ENCODE data around the gene ZNF823. TPM values are rescaled to one million over a fixed set of nuclear protein-coding genes. Genes with fewer than 3 reads are reported as not detected.
"Not testable (repeated sequence)": the region's sequence is repeated elsewhere in the genome, so short reads cannot be mapped to it uniquely, and the experiment has no call there.

ZNF823 gene
- total and polyA plus RNA-seq, 10 donors = 1.3 to 5.2 (median 3.6) TPM

DNA sequence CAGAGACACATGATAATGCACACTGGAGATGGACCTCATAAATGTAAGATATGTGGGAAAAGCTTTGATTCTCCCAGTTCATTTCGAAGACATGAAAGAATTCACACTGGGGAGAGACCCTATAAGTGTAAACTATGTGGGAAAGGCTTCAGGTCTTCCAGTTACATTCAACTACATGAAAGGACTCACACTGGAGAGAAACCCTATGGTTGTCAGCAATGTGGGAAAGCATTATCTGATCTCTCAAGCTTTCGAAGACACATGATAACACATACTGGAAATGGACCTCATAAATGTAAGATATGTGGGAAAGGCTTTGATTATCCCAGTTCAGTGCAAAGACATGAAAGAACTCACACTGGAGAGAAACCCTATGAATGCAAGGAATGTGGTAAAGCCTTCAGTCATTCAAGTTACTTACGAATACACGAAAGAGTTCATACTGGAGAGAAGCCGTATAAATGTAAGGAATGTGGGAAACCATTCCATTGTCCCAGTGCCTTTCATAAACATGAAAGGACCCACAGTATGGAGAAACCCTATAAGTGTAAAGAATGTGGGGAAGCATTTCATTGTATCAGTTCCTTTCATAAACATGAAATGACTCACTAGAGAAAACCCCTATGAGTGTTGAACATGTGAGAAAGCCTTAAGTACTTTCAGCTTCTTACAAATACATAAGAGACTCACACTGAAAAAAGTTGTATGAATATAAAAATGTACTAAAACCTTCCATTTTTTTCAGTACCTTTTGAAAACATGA is 42.7 kb upstream of the ZNF823 start:
- WGBS, 5 donors = 87 to 99% (median 99%) methylated on average over 5 of the region's 5 CpGs
- Histone ChIP-seq H3K4me1 (no peaks in the 10 kb centered on the region), H3K4me3 (peak overlapping the region in 1 of 8 donors; percentile 2), H3K27ac (no peak overlapping the region), H3K27me3 (replicated peaks in 1 of 7) (no peaks in the 10 kb centered on the region), H3K9me3 (peaks cover 27 to 100% (median 100%) of the 10 kb centered on the region in 8 donors), H3K36me3 (peaks cover 32 to 80% (median 56%) of the 10 kb centered on the region in 6 donors)
- no peak for DNase-seq
- intact Hi-C loops (cut with DNase I; ENCODE audit: low total_unique reads) = no loop called here
- TF ChIP-seq, protein P1, sequence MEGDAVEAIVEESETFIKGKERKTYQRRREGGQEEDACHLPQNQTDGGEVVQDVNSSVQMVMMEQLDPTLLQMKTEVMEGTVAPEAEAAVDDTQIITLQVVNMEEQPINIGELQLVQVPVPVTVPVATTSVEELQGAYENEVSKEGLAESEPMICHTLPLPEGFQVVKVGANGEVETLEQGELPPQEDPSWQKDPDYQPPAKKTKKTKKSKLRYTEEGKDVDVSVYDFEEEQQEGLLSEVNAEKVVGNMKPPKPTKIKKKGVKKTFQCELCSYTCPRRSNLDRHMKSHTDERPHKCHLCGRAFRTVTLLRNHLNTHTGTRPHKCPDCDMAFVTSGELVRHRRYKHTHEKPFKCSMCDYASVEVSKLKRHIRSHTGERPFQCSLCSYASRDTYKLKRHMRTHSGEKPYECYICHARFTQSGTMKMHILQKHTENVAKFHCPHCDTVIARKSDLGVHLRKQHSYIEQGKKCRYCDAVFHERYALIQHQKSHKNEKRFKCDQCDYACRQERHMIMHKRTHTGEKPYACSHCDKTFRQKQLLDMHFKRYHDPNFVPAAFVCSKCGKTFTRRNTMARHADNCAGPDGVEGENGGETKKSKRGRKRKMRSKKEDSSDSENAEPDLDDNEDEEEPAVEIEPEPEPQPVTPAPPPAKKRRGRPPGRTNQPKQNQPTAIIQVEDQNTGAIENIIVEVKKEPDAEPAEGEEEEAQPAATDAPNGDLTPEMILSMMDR (IDR thresholded peaks at IDR 0.05 in 8 of 11, conservative IDR thresholded peaks at IDR 0.05 in 3 of 11) = no peak
- TF ChIP-seq POLR2AphosphoS5 (IDR thresholded peaks at IDR 0.05) (no peak), POLR2A (IDR thresholded peaks at IDR 0.05) (no peak)

DNA sequence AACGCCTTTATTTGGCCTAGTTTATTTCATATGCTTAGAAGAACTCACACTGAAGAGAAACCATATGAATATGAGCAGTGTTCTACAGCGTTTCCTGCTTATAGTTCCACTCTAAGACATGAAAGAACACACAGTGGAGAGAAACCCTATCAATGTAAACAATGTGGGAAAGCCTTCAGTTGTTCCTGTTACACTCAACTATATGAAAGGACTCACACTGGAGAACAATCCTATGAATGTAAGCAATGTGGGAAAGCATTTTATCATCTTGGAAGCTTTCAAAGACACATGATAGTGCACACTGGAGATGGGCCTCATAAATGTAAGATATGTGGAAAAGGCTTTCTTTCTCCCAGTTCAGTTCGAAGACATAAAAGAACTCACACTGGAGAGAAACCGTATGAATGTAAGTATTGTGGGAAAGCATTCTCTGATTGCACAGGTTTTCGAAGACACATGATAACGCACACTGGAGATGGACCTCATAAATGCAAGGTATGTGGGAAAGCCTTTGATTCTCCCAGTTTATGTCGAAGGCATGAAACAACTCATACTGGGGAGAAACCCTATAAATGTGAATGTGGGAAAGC is 41.8 kb upstream of the ZNF823 start:
- Histone ChIP-seq H3K36me3 (peaks cover 32 to 89% (median 56%) of the 10 kb centered on the region in 6 donors), H3K4me3 (peak overlapping the region in 1 of 8 donors; percentile 16), H3K9me3 (peaks cover 27 to 100% (median 100%) of the 10 kb centered on the region in 8 donors), H3K27me3 (replicated peaks in 1 of 7) (no peaks in the 10 kb centered on the region), H3K4me1 (no peaks in the 10 kb centered on the region), H3K27ac (no peak overlapping the region)
- 94 to 99% (median 96%) methylated on average over 7 of the region's 7 CpGs for WGBS, 5 donors
- no peak for TF ChIP-seq POLR2A (IDR thresholded peaks at IDR 0.05)
- TF ChIP-seq, protein P1 (IDR thresholded peaks at IDR 0.05 in 8 of 11, conservative IDR thresholded peaks at IDR 0.05 in 3 of 11) = no peak
- TF ChIP-seq POLR2AphosphoS5 (IDR thresholded peaks at IDR 0.05) = no peak
- no peak for DNase-seq
- intact Hi-C loops (cut with DNase I; ENCODE audit: low total_unique reads) = no loop called here

DNA sequence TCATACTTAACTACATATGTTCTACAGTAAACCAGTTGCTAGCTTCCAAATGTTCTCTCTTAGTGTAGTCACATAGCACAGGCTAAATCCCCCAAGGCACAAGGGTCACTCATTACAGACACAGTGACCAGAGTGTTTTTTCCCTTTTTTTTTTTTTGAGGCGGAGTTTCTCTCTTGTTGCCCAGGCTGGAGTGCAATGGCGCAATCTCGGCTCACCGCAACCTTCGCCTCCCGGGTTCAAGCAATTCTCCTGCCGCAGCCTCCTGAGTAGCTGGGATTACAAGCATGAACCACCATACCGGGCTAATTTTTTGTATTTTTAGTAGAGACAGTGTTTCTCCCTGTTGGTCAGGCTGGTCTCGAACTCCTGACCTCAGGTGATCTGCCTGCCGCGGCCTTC is 37.9 kb upstream of the ZNF823 start:
- H3K4me3 ChIP-seq; H3K27ac ChIP-seq; H3K4me1 ChIP-seq; H3K27me3 ChIP-seq (replicated peaks in 1 of 7); intact Hi-C loops (cut with DNase I; ENCODE audit: low total_unique reads); DNase-seq: not testable (repeated sequence)
- Histone ChIP-seq H3K36me3 (peaks cover 32 to 76% (median 50%) of the 10 kb centered on the region in 6 donors), H3K9me3 (peaks cover 28 to 100% (median 100%) of the 10 kb centered on the region in 8 donors)
- 97 to 98% (median 97%) methylated on average over 11 of the region's 11 CpGs for WGBS, 5 donors

DNA sequence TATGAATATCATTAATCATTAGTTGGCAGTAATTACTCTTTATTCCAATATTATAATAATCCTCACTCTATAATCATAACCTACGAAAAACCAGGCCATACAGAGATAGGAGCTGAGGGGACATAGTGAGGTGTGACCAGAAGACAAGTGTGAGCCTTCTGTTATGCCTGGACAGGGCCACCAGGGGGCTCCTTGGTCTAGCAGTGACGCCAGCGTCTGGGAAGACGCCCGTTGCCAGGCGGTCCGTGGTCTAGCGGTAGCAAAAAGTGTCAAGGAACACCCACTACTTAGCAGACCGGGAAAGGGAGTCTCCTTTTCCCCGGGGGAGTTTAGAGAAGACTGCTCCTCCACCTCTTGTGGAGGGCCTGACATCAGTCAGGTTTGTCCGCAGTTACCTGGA is 32.8 kb upstream of the ZNF823 start:
- H3K27ac ChIP-seq; DNase-seq; H3K27me3 ChIP-seq (replicated peaks in 1 of 7); H3K4me3 ChIP-seq; intact Hi-C loops (cut with DNase I; ENCODE audit: low total_unique reads): not testable (repeated sequence)
- Histone ChIP-seq H3K9me3 (peaks cover 10 to 79% (median 76%) of the 10 kb centered on the region in 8 donors), H3K36me3 (peaks cover 0 to 37% (median under 1%) of the 10 kb centered on the region in 6 donors), H3K4me1 (peaks cover 6 to 20% (median 16%) of the 10 kb centered on the region in 6 donors)
- 77 to 96% (median 80%) methylated on average over 10 to 11 of the region's 11 CpGs for WGBS, 5 donors

DNA sequence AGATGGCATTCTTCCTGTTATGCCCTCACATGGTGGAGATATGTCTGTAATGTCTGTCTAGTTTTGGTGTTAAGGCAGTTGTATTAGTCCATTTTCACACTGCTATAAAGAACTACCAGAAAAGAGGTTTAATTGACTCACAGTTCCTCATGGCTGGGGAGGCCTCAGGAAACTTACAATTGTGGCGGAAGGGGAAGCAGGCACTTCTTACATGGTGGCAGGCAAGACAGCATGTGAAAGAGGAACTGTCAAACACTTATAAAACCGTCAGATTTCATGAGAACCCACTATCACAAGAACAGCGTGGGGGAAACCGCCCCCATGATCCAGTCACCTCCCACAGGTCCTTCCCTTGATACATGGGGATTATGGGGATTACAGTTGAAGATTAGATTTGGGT is 31.2 kb upstream of the ZNF823 start:
- Histone ChIP-seq H3K4me1 (peaks cover 12 to 29% (median 22%) of the 10 kb centered on the region in 6 donors), H3K27ac (no peak overlapping the region), H3K4me3 (no peak overlapping the region), H3K36me3 (peaks cover 0 to 24% (median 0%) of the 10 kb centered on the region in 6 donors), H3K27me3 (replicated peaks in 1 of 7) (no peaks in the 10 kb centered on the region), H3K9me3 (peaks cover 9 to 64% (median 61%) of the 10 kb centered on the region in 8 donors)
- intact Hi-C loops (cut with DNase I; ENCODE audit: low total_unique reads) = no loop called here
- TF ChIP-seq, protein P1 (IDR thresholded peaks at IDR 0.05 in 8 of 11, conservative IDR thresholded peaks at IDR 0.05 in 3 of 11) = no peak
- TF ChIP-seq POLR2AphosphoS5 (IDR thresholded peaks at IDR 0.05) = no peak
- TF ChIP-seq POLR2A (IDR thresholded peaks at IDR 0.05) = no peak
- no peak for DNase-seq
- 82 to 93% (median 88%) methylated on average over 4 of the region's 4 CpGs for WGBS, 5 donors

All from spleen (tissue), 11 donors.